Cardiac muscle cell (in vitro differentiated cells and primary cell): ENCODE measurements around the gene PIH1D1. TPM values are rescaled to one million over a fixed set of nuclear protein-coding genes. Genes with fewer than 3 reads are reported as not detected.

Experiments
- DNase-seq, 2 donors: peaks; one replicate each; pipeline versions ENCODE4 v3.0.0 to v3.0.0-alpha.2; 2010 to 2017; ENCODE audit warnings: low read depth in 1 of 2, low spot score in 1 of 2
- H3K27ac ChIP-seq: fragments of 200-600 bp; sonication (generic); 2 replicates; pipeline ENCODE4 v1.5.1; 2016
- H3K27me3 ChIP-seq: fragments of 200-600 bp; sonication (generic); 2 replicates; pipeline ENCODE4 v1.6.0; 2016; ENCODE audit warnings: control low read depth
- H3K36me3 ChIP-seq: fragments of 200-600 bp; sonication (generic); 2 replicates; pipeline ENCODE4 v1.5.1; 2016; ENCODE audit warnings: control low read depth
- H3K4me1 ChIP-seq: fragments of 200-600 bp; sonication (generic); 2 replicates; pipeline ENCODE4 v1.8.1; 2017; ENCODE audit warnings: low read depth, mild to moderate bottlenecking, mixed run types
- H3K4me3 ChIP-seq: fragments of 200-600 bp; sonication (generic); 2 replicates; pipeline ENCODE4 v1.5.1; 2016; ENCODE audit warnings: mild to moderate bottlenecking
- H3K9me3 ChIP-seq: fragments of 200-600 bp; sonication (generic); 2 replicates; pipeline ENCODE4 v1.5.1; 2017; ENCODE audit warnings: low read depth, mild to moderate bottlenecking, control low read depth
- polyA plus RNA-seq: library from polyadenylated mRNA; unstranded; fragments of >200 nt; fragmentation: Nextera tagmentation; extraction: Ambion mirVana; gene quantifications from 2 replicates; pipeline ENCODE4 v1.2.1, GENCODE V29; 2016
- total RNA-seq: library from RNA; depleted of rRNA; stranded (reverse); fragments of >200 nt; gene quantifications from 2 replicates; pipeline ENCODE4 v1.2.3, GENCODE V29; 2016
- TF ChIP-seq, protein P1 (sequence below): IDR thresholded peaks from 2 replicates; pipeline ENCODE4 v1.5.1; 2012; ENCODE audit warnings: low read depth, mild to moderate bottlenecking, low read length

PIH1D1 gene
- total and polyA plus RNA-seq, 2 experiments from 2014 or later, result 145 to 156 TPM

DNA sequence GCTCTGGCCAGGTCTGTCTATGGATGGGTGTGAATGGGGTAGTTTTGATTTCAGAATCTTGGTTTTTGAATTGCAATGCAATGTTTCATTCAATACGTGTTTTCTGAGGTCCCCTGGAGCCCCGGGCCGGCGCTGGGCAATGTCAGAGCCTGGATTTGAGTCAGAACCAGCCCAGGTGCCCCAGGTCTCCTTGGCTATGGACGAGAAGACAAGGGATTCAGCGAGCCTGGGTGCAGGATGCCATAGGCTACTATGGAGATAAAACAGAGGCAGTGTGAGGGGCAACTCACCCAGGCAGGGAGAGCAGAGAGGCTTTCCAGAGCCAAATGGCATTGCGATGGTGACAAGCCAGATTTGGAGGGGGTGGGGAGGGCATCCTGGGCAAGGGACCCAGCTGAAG lies 34.6 kb upstream of the PIH1D1 start:
- peaks cover 20% of the 10 kb centered on the region for H3K36me3 ChIP-seq
- H3K4me1 ChIP-seq, result peaks cover 12% of the 10 kb centered on the region
- H3K27ac ChIP-seq, result no peak overlapping the region
- H3K27me3 ChIP-seq, result no peaks in the 10 kb centered on the region
- TF ChIP-seq, protein P1, sequence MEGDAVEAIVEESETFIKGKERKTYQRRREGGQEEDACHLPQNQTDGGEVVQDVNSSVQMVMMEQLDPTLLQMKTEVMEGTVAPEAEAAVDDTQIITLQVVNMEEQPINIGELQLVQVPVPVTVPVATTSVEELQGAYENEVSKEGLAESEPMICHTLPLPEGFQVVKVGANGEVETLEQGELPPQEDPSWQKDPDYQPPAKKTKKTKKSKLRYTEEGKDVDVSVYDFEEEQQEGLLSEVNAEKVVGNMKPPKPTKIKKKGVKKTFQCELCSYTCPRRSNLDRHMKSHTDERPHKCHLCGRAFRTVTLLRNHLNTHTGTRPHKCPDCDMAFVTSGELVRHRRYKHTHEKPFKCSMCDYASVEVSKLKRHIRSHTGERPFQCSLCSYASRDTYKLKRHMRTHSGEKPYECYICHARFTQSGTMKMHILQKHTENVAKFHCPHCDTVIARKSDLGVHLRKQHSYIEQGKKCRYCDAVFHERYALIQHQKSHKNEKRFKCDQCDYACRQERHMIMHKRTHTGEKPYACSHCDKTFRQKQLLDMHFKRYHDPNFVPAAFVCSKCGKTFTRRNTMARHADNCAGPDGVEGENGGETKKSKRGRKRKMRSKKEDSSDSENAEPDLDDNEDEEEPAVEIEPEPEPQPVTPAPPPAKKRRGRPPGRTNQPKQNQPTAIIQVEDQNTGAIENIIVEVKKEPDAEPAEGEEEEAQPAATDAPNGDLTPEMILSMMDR, result no peak
- H3K4me3 ChIP-seq, result no peak overlapping the region
- no peak for DNase-seq
- no peaks in the 10 kb centered on the region for H3K9me3 ChIP-seq

DNA sequence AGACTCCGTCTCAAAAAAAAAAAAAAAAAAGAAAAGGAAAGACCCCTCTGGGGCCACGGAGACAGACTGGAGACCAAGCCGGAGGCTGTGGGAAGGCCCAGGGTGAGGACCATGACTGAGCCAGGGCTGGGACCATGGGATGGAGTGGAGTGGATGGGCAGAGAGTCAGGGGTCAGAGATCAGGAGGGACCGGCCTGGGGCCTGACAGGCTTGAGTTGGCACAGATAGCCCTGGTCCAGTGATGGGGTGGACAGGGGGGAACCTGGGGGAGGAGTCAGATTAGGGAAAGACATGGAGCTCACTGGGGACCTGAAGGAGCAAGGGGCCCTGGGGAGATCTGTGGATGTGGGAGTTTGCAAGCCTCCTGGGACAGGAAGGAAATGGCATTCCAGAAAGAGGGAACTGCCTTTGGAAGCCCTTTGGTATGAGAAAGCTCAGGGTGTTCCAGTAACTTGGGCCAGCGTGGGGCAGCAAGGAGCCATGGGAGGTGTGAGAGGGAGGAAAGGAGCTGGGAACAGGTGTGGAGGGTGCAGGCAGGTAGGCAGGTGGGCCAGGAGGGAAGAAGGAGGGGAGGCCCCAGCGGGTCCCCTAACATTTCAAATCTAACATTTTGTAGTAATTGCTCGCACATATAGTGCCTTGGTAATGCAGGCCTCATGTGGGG lies 29.5 kb upstream of the PIH1D1 start:
- Histone ChIP-seq H3K36me3 (no peaks in the 10 kb centered on the region), H3K9me3 (no peaks in the 10 kb centered on the region), H3K27me3 (no peaks in the 10 kb centered on the region), H3K4me3 (no peak overlapping the region), H3K27ac (no peak overlapping the region), H3K4me1 (no peaks in the 10 kb centered on the region)
- TF ChIP-seq, protein P1, result no peak
- no peak for DNase-seq

DNA sequence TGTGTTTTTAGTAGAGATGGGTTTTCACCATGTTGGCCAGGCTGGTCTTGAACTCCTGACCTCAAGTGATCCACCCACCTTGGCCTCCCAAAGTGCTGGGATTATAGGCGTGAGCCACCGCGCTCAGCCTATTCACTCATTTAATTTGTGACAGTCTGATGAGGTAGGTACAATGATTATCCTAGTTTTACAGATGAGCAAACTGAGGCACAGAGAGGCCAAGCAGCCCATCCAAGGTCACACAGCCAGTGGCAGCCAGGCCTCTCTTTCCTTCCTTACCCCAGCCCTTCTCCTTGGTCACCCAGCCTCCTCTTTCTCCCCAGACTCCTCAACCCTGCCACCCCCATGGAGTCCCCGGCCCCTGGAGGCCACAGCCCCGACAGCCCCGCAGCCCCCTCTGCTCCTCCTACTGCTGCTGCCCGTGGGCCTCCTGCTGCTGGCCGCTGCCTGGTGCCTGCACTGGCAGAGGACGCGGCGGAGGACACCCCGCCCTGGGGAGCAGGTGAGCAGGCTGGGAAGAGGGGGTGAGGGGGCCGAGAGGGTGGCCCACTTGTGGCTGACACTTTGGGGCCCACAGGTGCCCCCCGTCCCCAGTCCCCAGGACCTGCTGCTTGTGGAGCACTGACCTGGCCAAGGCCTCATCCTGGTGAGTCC lies 28.5 kb upstream of the PIH1D1 start:
- no peaks in the 10 kb centered on the region for H3K4me1 ChIP-seq
- H3K36me3 ChIP-seq, result no peaks in the 10 kb centered on the region
- TF ChIP-seq, protein P1, result no peak
- no peaks in the 10 kb centered on the region for H3K27me3 ChIP-seq
- no peak for DNase-seq
- H3K4me3 ChIP-seq, result no peak overlapping the region
- H3K9me3 ChIP-seq, result no peaks in the 10 kb centered on the region
- H3K27ac ChIP-seq, result no peak overlapping the region

DNA sequence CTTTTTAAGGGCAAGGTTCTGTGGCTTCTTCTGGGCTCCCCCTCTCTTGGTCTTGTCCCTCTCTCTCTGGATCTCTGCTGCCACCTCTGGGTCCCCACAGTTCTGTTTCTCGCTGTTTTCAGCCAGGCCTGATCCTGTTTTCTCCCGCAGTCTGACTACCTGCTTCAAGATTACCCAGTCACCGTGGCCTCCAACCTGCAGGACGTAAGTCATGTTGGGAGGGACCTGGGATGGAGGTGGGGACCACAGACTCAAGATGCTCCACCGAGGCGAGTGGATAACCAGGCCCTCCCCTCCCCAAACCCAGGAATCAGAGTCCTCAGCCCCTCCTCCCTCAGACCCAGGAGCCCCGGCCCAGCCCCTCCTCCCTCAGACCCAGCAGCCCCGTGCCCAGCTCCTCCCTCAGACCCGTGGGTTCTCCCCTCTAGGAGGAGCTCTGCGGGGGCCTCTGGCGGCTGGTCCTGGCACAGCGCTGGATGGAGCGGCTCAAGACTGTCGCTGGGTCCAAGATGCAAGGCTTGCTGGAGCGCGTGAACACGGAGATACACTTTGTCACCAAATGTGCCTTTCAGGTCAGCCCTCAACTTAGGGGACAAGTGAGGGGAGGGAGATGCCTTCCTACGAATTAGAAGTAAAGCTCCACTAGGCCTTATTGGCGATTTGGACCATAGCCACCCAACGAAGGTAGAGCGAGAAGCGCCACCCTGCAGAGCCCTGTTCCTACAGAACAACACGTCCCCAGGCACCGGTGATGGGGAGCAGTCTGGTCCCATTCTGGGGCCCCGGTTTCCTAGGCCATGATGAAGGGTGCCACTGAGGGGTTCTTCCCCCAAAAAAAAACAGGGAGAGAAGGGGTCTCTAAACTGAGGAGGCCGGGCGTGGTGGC lies 24.6 kb upstream of the PIH1D1 start:
- H3K4me3 ChIP-seq, result no peak overlapping the region

More for the DNA sequence above, 24.6 kb upstream of the PIH1D1 start:
- Histone ChIP-seq H3K4me1 (no peaks in the 10 kb centered on the region), H3K27me3 (no peaks in the 10 kb centered on the region), H3K27ac (no peak overlapping the region), H3K36me3 (no peaks in the 10 kb centered on the region), H3K9me3 (no peaks in the 10 kb centered on the region)
- DNase-seq, result peak; percentile 53 to 86
- TF ChIP-seq, protein P1, result peak; percentile 68
